IMR-90 (cell line): Measurements from ENCODE around the gene POLR2C. TPM values are rescaled to one million over a fixed set of nuclear protein-coding genes. Genes with fewer than 3 reads are reported as not detected.

Experiments
- ATAC-seq: fragments of 200-7000 bp; cut with Tn5 transposase; 2 replicates; pipeline ENCODE4 v1.9.1; 2020; ENCODE audit warnings: low read depth, mild to moderate bottlenecking, moderate library complexity
- BruUV-seq: library from RNA; stranded (reverse); fragments of 400-500 nt; replicated peaks from 2 replicates; lab custom pipeline; 2021; lab: Mats Ljungman, UMichigan
- CTCF ChIA-PET: fragments of 300-600 bp; formaldehyde crosslinking; extraction: SDS; loops from one replicate; lab custom pipeline; 2021; ENCODE audit warnings: antibody characterized with exemption; lab: Yijun Ruan, JAX
- POLR2A ChIA-PET: fragments of 300-600 bp; sonication (Branson Sonifier 250); formaldehyde crosslinking; loops from one replicate; lab custom pipeline; 2022; ENCODE audit warnings: antibody characterized with exemption; ENCODE audit not compliant: unreplicated experiment; lab: Charles Lee
- DNase-seq: peaks from one replicate; pipeline ENCODE4 v3.0.0; 2013
- H2AFZ ChIP-seq: replicated peaks from 2 replicates; pipeline ENCODE3; 2013; ENCODE audit warnings: low read length, mild to moderate bottlenecking; ENCODE audit not compliant: poor library complexity
- H2AK5ac ChIP-seq: 2 replicates; pipeline ENCODE4 v1.6.1; 2013; ENCODE audit warnings: low read depth, low read length, inconsistent platforms
- H2AK9ac ChIP-seq: replicated peaks from 2 replicates; pipeline ENCODE3; 2013; ENCODE audit warnings: mild to moderate bottlenecking, low read depth, low read length, moderate library complexity; ENCODE audit not compliant: poor library complexity
- H2BK120ac ChIP-seq: 2 replicates; pipeline ENCODE4 v1.6.1; 2013; ENCODE audit warnings: low read depth, low read length, inconsistent platforms
- H2BK15ac ChIP-seq: 3 replicates; pipeline ENCODE4 v1.6.1; 2013; ENCODE audit warnings: low read depth, low read length, inconsistent platforms
- H2BK20ac ChIP-seq: 2 replicates; pipeline ENCODE4 v1.6.1; 2013; ENCODE audit warnings: low read depth, mild to moderate bottlenecking, inconsistent platforms, low read length, moderate library complexity
- H2BK5ac ChIP-seq: 2 replicates; pipeline ENCODE4 v1.6.1; 2013; ENCODE audit warnings: mild to moderate bottlenecking, low read depth, low read length, inconsistent platforms; ENCODE audit not compliant: poor library complexity, severe bottlenecking
- H3K14ac ChIP-seq: replicated peaks from 2 replicates; pipeline ENCODE4 v1.6.1; 2013; ENCODE audit warnings: low read depth, low read length, inconsistent platforms
- H3K18ac ChIP-seq: 2 replicates; pipeline ENCODE4 v1.6.1; 2013; ENCODE audit warnings: low read depth, low read length, control low read depth
- H3K23ac ChIP-seq: 2 replicates; pipeline ENCODE4 v1.6.1; 2013; ENCODE audit warnings: low read depth, low read length, inconsistent platforms
- H3K27ac ChIP-seq: 2 replicates; pipeline ENCODE4 v1.5.1; 2013; ENCODE audit warnings: mild to moderate bottlenecking, control low read depth, low read length; ENCODE audit not compliant: insufficient read depth
- H3K27me3 ChIP-seq: 2 replicates; pipeline ENCODE4 v1.6.1; 2013; ENCODE audit warnings: low read length; ENCODE audit not compliant: control insufficient read depth, insufficient read depth
- H3K36me3 ChIP-seq: 2 replicates; pipeline ENCODE4 v1.6.1; 2013; ENCODE audit warnings: low read length, mixed read lengths; ENCODE audit not compliant: control insufficient read depth, insufficient read depth
- H3K4ac ChIP-seq: 2 replicates; pipeline ENCODE4 v1.6.1; 2013; ENCODE audit warnings: low read depth, low read length, inconsistent platforms
- H3K4me1 ChIP-seq: 2 replicates; pipeline ENCODE4 v1.6.1; 2013; ENCODE audit warnings: low read length, mixed read lengths; ENCODE audit not compliant: control insufficient read depth, insufficient read depth
- H3K4me2 ChIP-seq: 2 replicates; pipeline ENCODE4 v1.6.1; 2013; ENCODE audit warnings: low read depth, mild to moderate bottlenecking, control low read depth, low read length, moderate library complexity
- H3K4me3 ChIP-seq: 2 replicates; pipeline ENCODE4 v1.5.1; 2013; ENCODE audit warnings: low read depth, mild to moderate bottlenecking, control low read depth, low read length, moderate library complexity; ENCODE audit not compliant: insufficient read depth
- H3K56ac ChIP-seq: 2 replicates; pipeline ENCODE4 v1.6.1; 2013; ENCODE audit warnings: low read length, inconsistent platforms; ENCODE audit not compliant: insufficient read depth; ENCODE audit errors: extremely low read depth
- H3K79me1 ChIP-seq, 2 experiments: 2 replicates each; pipeline ENCODE4 v1.6.1; 2013; ENCODE audit warnings: low read length in 2 of 2, inconsistent platforms in 1 of 2, low read depth in 1 of 2
- H3K9ac ChIP-seq: 2 replicates; pipeline ENCODE4 v1.6.1; 2013; ENCODE audit warnings: low read depth, low read length, control low read depth
- H3K9me1 ChIP-seq: 2 replicates; pipeline ENCODE4 v1.6.1; 2013; ENCODE audit warnings: low read length, inconsistent platforms; ENCODE audit not compliant: insufficient read depth
- H3K9me3 ChIP-seq: 2 replicates; pipeline ENCODE4 v1.6.1; 2013; ENCODE audit warnings: low read length; ENCODE audit not compliant: control insufficient read depth, insufficient read depth
- H4K20me1 ChIP-seq: 2 replicates; pipeline ENCODE4 v1.6.1; 2013; ENCODE audit warnings: low read length, inconsistent platforms; ENCODE audit not compliant: insufficient read depth
- H4K5ac ChIP-seq: 2 replicates; pipeline ENCODE4 v1.6.1; 2013; ENCODE audit warnings: mild to moderate bottlenecking, low read depth, low read length, control low read depth
- H4K8ac ChIP-seq, 2 experiments: 2 replicates each; pipeline ENCODE4 v1.6.1; 2013; ENCODE audit warnings: low read depth in 2 of 2, low read length in 2 of 2, control low read depth in 1 of 2, inconsistent platforms in 1 of 2
- H4K91ac ChIP-seq: 2 replicates; pipeline ENCODE4 v1.6.1; 2013; ENCODE audit warnings: low read depth, low read length, inconsistent platforms; ENCODE audit not compliant: insufficient read depth
- BHLHE40 ChIP-seq: fragments of 150-350 bp; IDR thresholded peaks from 2 replicates; pipeline ENCODE4 v1.6.1; 2016; ENCODE audit warnings: mild to moderate bottlenecking, low read depth, low read length
- CEBPB ChIP-seq: IDR thresholded peaks from 2 replicates; pipeline ENCODE4 v1.6.1; 2012; ENCODE audit warnings: low read depth, low read length, improper control_type of control experiment
- CHD1 ChIP-seq: IDR thresholded peaks from 2 replicates; pipeline ENCODE4 v1.6.1; 2012; ENCODE audit warnings: low read depth, low read length, improper control_type of control experiment
- CTCF ChIP-seq: conservative IDR thresholded peaks from 2 replicates; pipeline ENCODE4 v1.5.1; 2012; ENCODE audit warnings: mild to moderate bottlenecking, low read depth, low read length, improper control_type of control experiment
- FOS ChIP-seq: fragments of 150-350 bp; IDR thresholded peaks from 2 replicates; pipeline ENCODE4 v1.6.1; 2016; ENCODE audit warnings: low read depth, low read length
- MAFK ChIP-seq: IDR thresholded peaks from 2 replicates; pipeline ENCODE4 v1.6.1; 2012; ENCODE audit warnings: low read depth, low read length, improper control_type of control experiment
- MAZ ChIP-seq: IDR thresholded peaks from 2 replicates; pipeline ENCODE4 v1.6.1; 2012; ENCODE audit warnings: low read depth, mild to moderate bottlenecking, low read length, improper control_type of control experiment, moderate library complexity, borderline replicate concordance
- MXI1 ChIP-seq: IDR thresholded peaks from 2 replicates; pipeline ENCODE4 v1.6.1; 2012; ENCODE audit warnings: low read depth, mild to moderate bottlenecking, low read length, moderate library complexity, borderline replicate concordance
- NFE2L2 ChIP-seq: fragments of 150-350 bp; IDR thresholded peaks from 2 replicates; pipeline ENCODE4 v1.6.1; 2016; ENCODE audit warnings: low read depth, mild to moderate bottlenecking, low read length
- POLR2A ChIP-seq: IDR thresholded peaks from 2 replicates; pipeline ENCODE4 v1.6.1; 2012; ENCODE audit warnings: mild to moderate bottlenecking, low read depth, low read length
- RAD21 ChIP-seq: IDR thresholded peaks from 2 replicates; pipeline ENCODE4 v1.6.1; 2012; ENCODE audit warnings: low read length, improper control_type of control experiment
- RCOR1 ChIP-seq: IDR thresholded peaks from 2 replicates; pipeline ENCODE4 v1.6.1; 2012; ENCODE audit warnings: mild to moderate bottlenecking, low read length, improper control_type of control experiment; ENCODE audit not compliant: insufficient replicate concordance
- RFX5 ChIP-seq: IDR thresholded peaks from 2 replicates; pipeline ENCODE4 v1.8.0; 2012; ENCODE audit warnings: low read depth, mild to moderate bottlenecking, low read length, moderate library complexity
- SMC3 ChIP-seq: fragments of 150-350 bp; IDR thresholded peaks from 2 replicates; pipeline ENCODE4 v1.6.1; 2016; ENCODE audit warnings: low read depth, mild to moderate bottlenecking, antibody characterized with exemption, low read length, moderate library complexity
- WGBS, 2 experiments: methylation state at CpG; one replicate each; pipeline versions ENCODE4 v1.1.5 to v1.1.7; 2013; ENCODE audit warnings: missing lambda C conversion rate in 2 of 2; ENCODE audit not compliant: insufficient read length in 1 of 2; ENCODE audit errors: extremely low coverage in 2 of 2; 5-methylcytosine and 5-hydroxymethylcytosine counted together
- dilution Hi-C: fragments of 300-500 bp; cut with HindIII; formaldehyde crosslinking; loops from one replicate; pipeline ENCODE4 v1.14.3; 2018; ENCODE audit warnings: low sequenced_read_pairs; ENCODE audit not compliant: unreplicated experiment
- in situ Hi-C: fragments of 300-500 bp; cut with MboI; formaldehyde crosslinking; loops from 3 replicates; pipeline ENCODE4 v1.14.3; 2019; ENCODE audit warnings: low sequenced_read_pairs, inconsistent platforms, mixed read lengths
- intact Hi-C: fragments of 100-400 bp; cut with micrococcal nuclease; formaldehyde crosslinking; loops from 2 replicates; pipeline ENCODE4 v1.10.0; 2022
- polyA plus RNA-seq, 3 experiments: library from polyadenylated mRNA; depleted of rRNA; stranded (reverse); fragments of >200 nt; gene quantifications; 2 replicates each; pipeline ENCODE4 v1.2.3, GENCODE V29; 2012; ENCODE audit warnings: low replicate concordance in 1 of 3
- total RNA-seq: library from RNA; depleted of rRNA; stranded (reverse); fragments of >200 nt; gene quantifications from 2 replicates; pipeline ENCODE4 v1.2.3, GENCODE V29; 2012
- TF ChIP-seq, protein P1 (sequence below): fragments of 150-350 bp; IDR thresholded peaks from 2 replicates; pipeline ENCODE4 v1.6.1; 2016; ENCODE audit warnings: low read depth, mild to moderate bottlenecking, low read length, moderate library complexity, borderline replicate concordance

POLR2C gene
- total and polyA plus RNA-seq, 2 of the 4 experiments (the other 2 are of a cell fraction), result 137 to 340 TPM

- no peaks in the 10 kb centered on the region for H3K36me3 ChIP-seq
- intact Hi-C loops (no loop called here), dilution Hi-C loops (no loop called here), in situ Hi-C loops (no loop called here)
- H3K4me2 ChIP-seq, result peak overlapping the region; percentile 73
- DNase-seq (no peak), ATAC-seq (no peak)
- BruUV-seq, result no TSS peak
- peak overlapping the region; percentile 18; the same call in 1 of the 2 replicates for H3K56ac ChIP-seq
- H3K27me3 ChIP-seq, result peaks cover 5% of the 10 kb centered on the region
- TF ChIP-seq FOS (no peak), BHLHE40 (no peak), RFX5 (no peak), CTCF (no peak), NFE2L2 (no peak), SMC3 (no peak), RCOR1 (no peak), POLR2A (no peak), RAD21 (no peak), MXI1 (no peak), CEBPB (no peak), MAFK (no peak), MAZ (no peak), CHD1 (no peak)
- TF ChIP-seq, protein P1, sequence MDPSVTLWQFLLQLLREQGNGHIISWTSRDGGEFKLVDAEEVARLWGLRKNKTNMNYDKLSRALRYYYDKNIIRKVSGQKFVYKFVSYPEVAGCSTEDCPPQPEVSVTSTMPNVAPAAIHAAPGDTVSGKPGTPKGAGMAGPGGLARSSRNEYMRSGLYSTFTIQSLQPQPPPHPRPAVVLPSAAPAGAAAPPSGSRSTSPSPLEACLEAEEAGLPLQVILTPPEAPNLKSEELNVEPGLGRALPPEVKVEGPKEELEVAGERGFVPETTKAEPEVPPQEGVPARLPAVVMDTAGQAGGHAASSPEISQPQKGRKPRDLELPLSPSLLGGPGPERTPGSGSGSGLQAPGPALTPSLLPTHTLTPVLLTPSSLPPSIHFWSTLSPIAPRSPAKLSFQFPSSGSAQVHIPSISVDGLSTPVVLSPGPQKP, result no peak
- no peaks in the 10 kb centered on the region for H3K9me3 ChIP-seq
- H2BK5ac ChIP-seq, result no peak overlapping the region
- H2AFZ ChIP-seq, result peak overlapping the region; percentile 93
- no peak overlapping the region; the same call in 1 of the 2 replicates for H2BK20ac ChIP-seq
- 80% methylated on average over 3 of the region's 8 CpGs; no CpG with 5 or more reads in 1 of the 2 experiments for WGBS, 2 experiments
- no peak overlapping the region for H2AK5ac ChIP-seq
- peaks cover 4% of the 10 kb centered on the region for H3K9me1 ChIP-seq
- 0 out of 2 replicates have a peak overlapping the region, but pooled peaks have one; percentile 52 for H2BK120ac ChIP-seq
- H4K5ac ChIP-seq, result peak overlapping the region; percentile 100
- H4K91ac ChIP-seq, result peak overlapping the region; percentile 20
- H2AK9ac ChIP-seq, result peak overlapping the region; percentile 29
- ChIA-PET POLR2A (no interaction called here), CTCF (interaction anchor here (0.6 to 1.4 kb wide), 2 partner anchors 25 to 66 kb away, joined by 3 to 4 read pairs; partner anchors contain the start of gene POLR2C)
- 0 out of 2 replicates have a peak overlapping the region, but pooled peaks have one; percentile 13 for H3K9ac ChIP-seq
- H3K79me1 ChIP-seq, result peaks cover 0 to 4% of the 10 kb centered on the region in 2 experiments; a peak in 1 of 4 replicates
- peak overlapping the region; percentile 78 for H3K18ac ChIP-seq
- H3K14ac ChIP-seq, result peak overlapping the region; percentile 89
- no peak overlapping the region for H3K4me3 ChIP-seq
- H4K20me1 ChIP-seq, result no peaks in the 10 kb centered on the region; the same call in 1 of the 2 replicates
- H3K27ac ChIP-seq, result no peak overlapping the region
- peak overlapping the region; percentile 83 to 96; a peak in 3 of 4 replicates for H4K8ac ChIP-seq
- peaks cover 4% of the 10 kb centered on the region; the same call in 1 of the 2 replicates for H3K4me1 ChIP-seq
- H3K23ac ChIP-seq, result no peak overlapping the region
- H2BK15ac ChIP-seq, result no peak overlapping the region
- H3K4ac ChIP-seq, result peak overlapping the region; percentile 62
Measured at GRCh38 chr16:57486858-57487834, 24.7 kb downstream of the POLR2C start.
